ENCODE measurements around the gene MTMR10. TPM values are rescaled to one million over a fixed set of nuclear protein-coding genes. Genes with fewer than 3 reads are reported as not detected.
A peak's percentile ranks its signal among the peaks of the same experiment; 100 is the strongest.

MTMR10 gene
- total RNA-seq, 1 experiment from 2014 or later = 23.2 TPM

DNA sequence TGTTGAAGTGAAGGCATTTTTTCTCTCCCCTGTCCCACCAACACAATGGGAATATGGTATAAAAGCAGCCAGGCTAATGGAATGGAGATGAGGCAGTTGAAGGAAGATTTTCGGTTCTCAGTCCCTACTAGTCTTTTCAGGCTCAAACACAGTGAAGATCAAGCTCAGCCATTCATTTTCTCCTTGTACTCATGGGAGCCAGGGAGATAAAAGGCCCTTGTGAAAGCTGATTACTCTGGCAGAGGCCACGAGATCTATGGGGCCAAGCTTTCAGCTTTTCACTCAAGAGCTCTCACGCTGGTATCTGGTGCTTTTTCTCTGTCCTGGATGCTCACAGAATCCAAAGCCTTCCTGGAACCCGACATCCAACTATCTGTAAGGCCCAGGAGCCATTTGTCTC is 102.2 kb downstream of the MTMR10 start:
- Histone ChIP-seq H4K20me1 (ENCODE audit: control insufficient read depth, insufficient read depth, insufficient read length) (no peaks in the 10 kb centered on the region), H3K4me1 (ENCODE audit: insufficient read depth, low read length) (no peaks in the 10 kb centered on the region), H2BK5ac (ENCODE audit: insufficient read length, low read length) (no peak overlapping the region), H2AFZ (ENCODE audit: low read length) (no peak overlapping the region), H3K4ac (ENCODE audit: low read depth, low read length) (no peak overlapping the region), H3K79me1 (ENCODE audit: insufficient read depth, low read depth, low read length, poor library complexity, severe bottlenecking) (no peaks in the 10 kb centered on the region), H3K23ac (ENCODE audit: insufficient read length, low read depth, low read length) (no peak overlapping the region), H3K9ac (ENCODE audit: extremely low read depth, insufficient read length, low read length) (no peak overlapping the region), H4K91ac (ENCODE audit: insufficient read length, low read depth, low read length) (no peak overlapping the region), H3T11ph (ENCODE audit: low read length) (no peak overlapping the region), H3K14ac (ENCODE audit: insufficient read depth, low read length) (no peak overlapping the region), H2BK12ac (ENCODE audit: insufficient read length, low read depth, low read length) (no peak overlapping the region), H3K27ac (ENCODE audit: insufficient read length, low read depth, low read length) (no peak overlapping the region), H3K79me2 (ENCODE audit: insufficient read depth, low read length) (no peaks in the 10 kb centered on the region), H2BK120ac (ENCODE audit: low read depth, low read length, poor library complexity, severe bottlenecking) (no peak overlapping the region), H4K8ac (replicated peaks; ENCODE audit: insufficient read length, low read depth, low read length) (no peak overlapping the region), H3K23me2 (ENCODE audit: insufficient read length, low read depth, low read length, poor library complexity, severe bottlenecking) (no peaks in the 10 kb centered on the region), H2BK15ac (ENCODE audit: low read depth, low read length) (no peak overlapping the region), H3K18ac (ENCODE audit: insufficient read length, low read depth, low read length) (no peak overlapping the region), H3K4me2 (ENCODE audit: insufficient read depth, insufficient read length, low read length) (no peak overlapping the region), H4K5ac (ENCODE audit: insufficient read length, low read depth, low read length) (no peak overlapping the region), H2BK20ac (ENCODE audit: low read depth, low read length, poor library complexity, severe bottlenecking) (no peak overlapping the region), H3K9me3 (ENCODE audit: control insufficient read depth, low read depth, low read length) (no peaks in the 10 kb centered on the region), H2AK5ac (ENCODE audit: insufficient read length, low read length) (no peak overlapping the region), H3K27me3 (ENCODE audit: insufficient read depth, low read length) (no peaks in the 10 kb centered on the region), H3K56ac (ENCODE audit: insufficient read length, low read depth, low read length) (no peak overlapping the region)
- no peak for DNase-seq
- TF ChIP-seq, protein P1, sequence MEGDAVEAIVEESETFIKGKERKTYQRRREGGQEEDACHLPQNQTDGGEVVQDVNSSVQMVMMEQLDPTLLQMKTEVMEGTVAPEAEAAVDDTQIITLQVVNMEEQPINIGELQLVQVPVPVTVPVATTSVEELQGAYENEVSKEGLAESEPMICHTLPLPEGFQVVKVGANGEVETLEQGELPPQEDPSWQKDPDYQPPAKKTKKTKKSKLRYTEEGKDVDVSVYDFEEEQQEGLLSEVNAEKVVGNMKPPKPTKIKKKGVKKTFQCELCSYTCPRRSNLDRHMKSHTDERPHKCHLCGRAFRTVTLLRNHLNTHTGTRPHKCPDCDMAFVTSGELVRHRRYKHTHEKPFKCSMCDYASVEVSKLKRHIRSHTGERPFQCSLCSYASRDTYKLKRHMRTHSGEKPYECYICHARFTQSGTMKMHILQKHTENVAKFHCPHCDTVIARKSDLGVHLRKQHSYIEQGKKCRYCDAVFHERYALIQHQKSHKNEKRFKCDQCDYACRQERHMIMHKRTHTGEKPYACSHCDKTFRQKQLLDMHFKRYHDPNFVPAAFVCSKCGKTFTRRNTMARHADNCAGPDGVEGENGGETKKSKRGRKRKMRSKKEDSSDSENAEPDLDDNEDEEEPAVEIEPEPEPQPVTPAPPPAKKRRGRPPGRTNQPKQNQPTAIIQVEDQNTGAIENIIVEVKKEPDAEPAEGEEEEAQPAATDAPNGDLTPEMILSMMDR (conservative IDR thresholded peaks at IDR 0.05) = no peak
- WGBS (ENCODE audit: extremely low coverage, insufficient read length, low lambda C conversion rate) = no CpG with 5 or more reads among the region's 4 CpGs
- H3K9me3 Mint-ChIP-seq = no peaks in the 10 kb centered on the region
- H3K4me1 Mint-ChIP-seq = peaks cover 1 to 4% of the 10 kb centered on the region in 2 experiments
- 0 out of 7 replicates have a peak overlapping the region, but pooled peaks of 1 of the 3 experiments have one; percentile 15 for H3K27ac Mint-ChIP-seq
- peaks cover 0 to 2% (median 0%) of the 10 kb centered on the region in 3 experiments; a peak in 1 of 7 replicates for H3K36me3 Mint-ChIP-seq (ENCODE audit: insufficient read depth in 1 of 3, low read depth in 3 of 3)
- no peaks in the 10 kb centered on the region for H3K27me3 Mint-ChIP-seq (ENCODE audit: low read depth)
- no peak overlapping the region for H3K4me3 Mint-ChIP-seq

Other genes with a start within 250 kb of the MTMR10 start
- 27.4 and 28.2 TPM in 2 replicates for gene FAN1, start 87.7 kb downstream of the MTMR10 start, total RNA-seq (2021)
- gene TRPM1, start 110.1 kb upstream of the MTMR10 start, total RNA-seq (2021) = not detected in 2 replicates

All from H9 (cell line).